ENCODE results near the gene LENG1. TPM values are rescaled to one million over a fixed set of nuclear protein-coding genes. Genes with fewer than 3 reads are reported as not detected.

LENG1 gene
- total RNA-seq, 4 donors from 2014 or later: 3.7 to 52.8 (median 23.8) TPM

DNA sequence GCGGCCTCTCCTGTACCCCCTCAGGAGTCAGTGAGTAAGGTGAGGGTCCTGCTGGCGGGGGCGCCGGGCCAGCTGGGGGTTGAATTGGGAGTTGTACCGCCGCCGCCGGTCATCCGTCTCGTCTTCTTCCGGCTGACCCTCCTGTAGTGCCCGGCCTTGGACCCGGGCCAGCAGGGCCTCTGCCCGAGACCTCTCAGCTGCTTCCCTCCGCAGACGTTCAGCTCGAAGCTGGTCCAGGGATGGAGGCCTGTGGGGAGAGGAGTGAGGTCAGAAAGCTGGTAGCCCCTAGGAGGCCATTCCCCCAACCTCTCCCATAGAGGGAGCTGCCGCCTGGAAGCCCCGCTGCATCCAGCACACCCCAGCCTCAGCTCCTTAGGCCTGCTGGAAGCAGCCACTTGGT lies 3.8 kb downstream of the LENG1 start:
- TF ChIP-seq, protein P1, sequence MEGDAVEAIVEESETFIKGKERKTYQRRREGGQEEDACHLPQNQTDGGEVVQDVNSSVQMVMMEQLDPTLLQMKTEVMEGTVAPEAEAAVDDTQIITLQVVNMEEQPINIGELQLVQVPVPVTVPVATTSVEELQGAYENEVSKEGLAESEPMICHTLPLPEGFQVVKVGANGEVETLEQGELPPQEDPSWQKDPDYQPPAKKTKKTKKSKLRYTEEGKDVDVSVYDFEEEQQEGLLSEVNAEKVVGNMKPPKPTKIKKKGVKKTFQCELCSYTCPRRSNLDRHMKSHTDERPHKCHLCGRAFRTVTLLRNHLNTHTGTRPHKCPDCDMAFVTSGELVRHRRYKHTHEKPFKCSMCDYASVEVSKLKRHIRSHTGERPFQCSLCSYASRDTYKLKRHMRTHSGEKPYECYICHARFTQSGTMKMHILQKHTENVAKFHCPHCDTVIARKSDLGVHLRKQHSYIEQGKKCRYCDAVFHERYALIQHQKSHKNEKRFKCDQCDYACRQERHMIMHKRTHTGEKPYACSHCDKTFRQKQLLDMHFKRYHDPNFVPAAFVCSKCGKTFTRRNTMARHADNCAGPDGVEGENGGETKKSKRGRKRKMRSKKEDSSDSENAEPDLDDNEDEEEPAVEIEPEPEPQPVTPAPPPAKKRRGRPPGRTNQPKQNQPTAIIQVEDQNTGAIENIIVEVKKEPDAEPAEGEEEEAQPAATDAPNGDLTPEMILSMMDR (IDR thresholded peaks at IDR 0.05): no peak
- no peak for TF ChIP-seq POLR2A (IDR thresholded peaks at IDR 0.05)
- Histone ChIP-seq H3K27ac (no peak overlapping the region), H3K9me3 (no peaks in the 10 kb centered on the region), H3K4me3 (no peak overlapping the region), H3K4me1 (peaks cover 0 to 4% of the 10 kb centered on the region in 2 donors), H3K27me3 (no peaks in the 10 kb centered on the region), H3K36me3 (no peaks in the 10 kb centered on the region)
- no peak for DNase-seq
- intact Hi-C loops (cut with DNase I; ENCODE audit: low total_unique reads): no loop called here

DNA sequence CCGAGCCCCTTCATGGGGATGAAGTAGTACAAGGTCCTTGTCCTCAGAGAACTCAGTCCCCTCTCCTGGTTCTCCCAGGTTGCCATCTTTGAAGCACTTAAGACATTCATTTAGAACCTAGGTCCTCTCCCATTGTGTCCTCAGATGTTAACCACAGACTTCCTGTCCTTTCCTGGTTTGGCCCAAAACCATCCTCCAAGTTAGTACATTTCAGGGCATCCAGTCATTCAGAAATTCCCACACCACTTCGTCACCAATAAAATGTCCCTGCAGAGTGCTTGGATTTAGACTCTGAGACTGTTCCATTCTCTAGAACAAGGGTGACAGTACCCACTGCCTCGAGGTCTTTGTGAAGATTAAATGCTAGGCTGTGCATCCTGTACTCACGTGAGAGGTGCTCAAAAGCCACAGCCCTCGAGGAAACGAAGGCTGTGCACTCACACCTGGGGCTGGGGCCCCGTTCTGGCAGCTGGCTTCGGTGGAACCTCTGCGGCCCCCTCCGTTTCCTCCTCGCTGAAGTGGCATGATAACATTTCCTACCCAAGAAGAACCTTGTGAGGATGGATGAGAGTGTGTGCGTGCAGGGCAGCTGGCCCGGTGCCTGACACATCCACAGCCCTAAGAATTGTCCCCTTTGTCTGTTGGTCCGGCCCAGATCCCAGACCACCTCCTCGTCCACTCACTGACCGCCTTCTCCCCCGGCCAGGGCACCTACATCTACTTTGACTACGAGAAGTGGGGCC lies 4.7 kb downstream of the LENG1 start:
- Histone ChIP-seq H3K27ac (no peak overlapping the region), H3K36me3 (no peaks in the 10 kb centered on the region), H3K9me3 (no peaks in the 10 kb centered on the region), H3K4me1 (peaks cover 0 to 4% of the 10 kb centered on the region in 2 donors), H3K4me3 (no peak overlapping the region), H3K27me3 (no peaks in the 10 kb centered on the region)
- intact Hi-C loops (cut with DNase I; ENCODE audit: low total_unique reads): no loop called here
- no peak for DNase-seq
- no peak for TF ChIP-seq POLR2A (IDR thresholded peaks at IDR 0.05)
- TF ChIP-seq, protein P1 (IDR thresholded peaks at IDR 0.05): no peak

DNA sequence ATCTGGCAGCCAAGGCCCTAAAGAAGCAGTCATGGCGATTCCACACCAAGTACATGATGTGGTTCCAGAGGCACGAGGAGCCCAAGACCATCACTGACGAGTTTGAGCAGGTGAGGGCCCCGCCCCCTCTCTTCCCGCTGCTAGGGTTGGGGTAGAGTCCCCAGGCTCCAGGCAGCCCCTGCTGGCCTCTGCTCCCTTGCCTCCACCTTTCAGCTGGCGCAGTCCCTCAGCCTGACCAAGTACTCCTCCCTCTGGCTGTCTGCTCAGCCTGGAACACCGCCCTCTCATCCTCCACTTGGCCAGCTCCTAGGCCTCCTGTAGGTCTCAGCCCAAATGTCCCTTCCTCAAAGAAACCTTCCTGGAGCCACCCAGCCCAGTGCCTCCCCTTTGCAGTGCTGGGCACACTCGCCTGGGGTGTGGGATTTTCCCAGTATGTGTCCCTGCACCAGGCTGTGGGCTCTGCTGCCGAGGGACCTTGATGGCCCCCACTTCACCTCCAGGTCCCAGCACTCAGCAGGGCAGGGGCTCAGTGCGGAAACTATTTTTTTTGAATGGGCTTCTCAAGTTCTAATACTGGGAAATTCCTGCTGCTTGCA lies 5.7 kb downstream of the LENG1 start:
- TF ChIP-seq, protein P1 (IDR thresholded peaks at IDR 0.05): no peak
- TF ChIP-seq POLR2A (IDR thresholded peaks at IDR 0.05): no peak
- Histone ChIP-seq H3K9me3 (no peaks in the 10 kb centered on the region), H3K27ac (no peak overlapping the region), H3K4me3 (no peak overlapping the region), H3K36me3 (no peaks in the 10 kb centered on the region), H3K27me3 (no peaks in the 10 kb centered on the region), H3K4me1 (peaks cover 0 to 3% of the 10 kb centered on the region in 2 donors)
- intact Hi-C loops (cut with DNase I; ENCODE audit: low total_unique reads): no loop called here
- DNase-seq: no peak

DNA sequence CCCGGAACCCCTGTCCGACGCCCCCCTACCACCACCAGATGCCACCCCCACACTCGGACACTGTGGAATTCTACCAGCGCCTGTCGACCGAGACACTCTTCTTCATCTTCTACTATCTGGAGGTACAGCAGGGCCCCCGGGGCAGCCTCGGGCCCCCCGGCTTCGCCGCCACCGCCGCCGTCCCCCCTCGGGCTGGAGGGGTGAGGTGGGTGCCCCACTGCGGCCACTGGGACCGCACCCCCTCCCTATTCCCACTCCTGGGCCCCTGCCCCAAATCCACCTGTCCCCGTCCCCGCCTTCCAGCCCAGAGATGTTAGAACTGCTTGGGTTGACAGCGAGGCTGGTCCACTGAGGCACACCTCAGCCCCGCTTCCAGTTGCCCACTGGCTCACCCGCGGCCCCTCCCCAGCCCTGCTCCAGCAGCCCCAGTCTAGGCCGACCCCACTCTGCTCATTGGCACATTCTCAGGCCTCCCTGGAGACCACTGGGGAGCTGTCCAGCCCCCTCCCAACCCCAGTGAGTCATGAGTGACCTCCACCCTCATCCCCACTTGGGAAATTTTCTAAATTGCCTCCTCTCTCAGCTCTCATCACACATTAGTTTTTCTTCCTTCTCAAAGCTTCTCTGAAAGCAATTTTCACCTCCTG lies 6.5 kb downstream of the LENG1 start:
- no peaks in the 10 kb centered on the region for H3K27me3 ChIP-seq
- H3K4me1 ChIP-seq: no peaks in the 10 kb centered on the region
- no peak overlapping the region for H3K4me3 ChIP-seq
- no peaks in the 10 kb centered on the region for H3K9me3 ChIP-seq
- no peak for TF ChIP-seq POLR2A (IDR thresholded peaks at IDR 0.05)
- TF ChIP-seq, protein P1 (IDR thresholded peaks at IDR 0.05): no peak
- intact Hi-C loops (cut with DNase I; ENCODE audit: low total_unique reads): no loop called here
- peak overlapping the region in 1 of 2 donors; percentile 7 for H3K27ac ChIP-seq
- no peak for DNase-seq
- no peaks in the 10 kb centered on the region for H3K36me3 ChIP-seq

DNA sequence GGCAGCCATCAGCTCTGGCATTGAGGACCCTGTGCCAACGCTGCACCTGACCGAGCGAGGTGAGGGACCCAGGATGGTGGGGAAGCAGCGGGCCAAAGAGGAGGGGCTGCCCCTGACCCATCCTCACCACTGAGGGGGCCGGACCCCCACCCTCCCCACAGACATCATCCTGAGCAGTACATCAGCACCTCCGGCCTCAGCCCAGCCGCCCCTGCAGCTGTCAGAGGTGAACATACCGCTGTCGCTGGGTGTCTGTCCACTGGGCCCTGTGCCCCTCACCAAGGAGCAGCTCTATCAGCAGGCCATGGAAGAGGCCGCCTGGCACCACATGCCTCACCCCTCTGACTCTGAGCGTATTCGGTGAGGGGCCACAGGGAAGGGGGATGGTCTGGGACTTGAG lies 7.3 kb downstream of the LENG1 start:
- Histone ChIP-seq H3K9me3 (no peaks in the 10 kb centered on the region), H3K4me1 (no peaks in the 10 kb centered on the region), H3K27me3 (no peaks in the 10 kb centered on the region), H3K27ac (no peak overlapping the region), H3K4me3 (no peak overlapping the region), H3K36me3 (no peaks in the 10 kb centered on the region)
- TF ChIP-seq, protein P1 (IDR thresholded peaks at IDR 0.05): no peak
- TF ChIP-seq POLR2A (IDR thresholded peaks at IDR 0.05): no peak
- no peak for DNase-seq
- intact Hi-C loops (cut with DNase I; ENCODE audit: low total_unique reads): no loop called here

Measured in uterus (tissue), 4 donors.